GM12875 (cell line): ENCODE results near the gene SRSF3.

ENCODE experiments used
- H3K4me3 ChIP-seq: one replicate; pipeline ENCODE4 v1.5.1; 2011; ENCODE audit warnings: low read depth, low read length, control low read depth
- CTCF ChIP-seq: IDR thresholded peaks from 2 replicates; pipeline ENCODE4 v1.5.1; 2011; ENCODE audit warnings: low read depth, mild to moderate bottlenecking, control low read depth, inconsistent platforms, low read length, moderate library complexity, borderline replicate concordance; ENCODE audit not compliant: insufficient read depth

The SRSF3 gene

DNA sequence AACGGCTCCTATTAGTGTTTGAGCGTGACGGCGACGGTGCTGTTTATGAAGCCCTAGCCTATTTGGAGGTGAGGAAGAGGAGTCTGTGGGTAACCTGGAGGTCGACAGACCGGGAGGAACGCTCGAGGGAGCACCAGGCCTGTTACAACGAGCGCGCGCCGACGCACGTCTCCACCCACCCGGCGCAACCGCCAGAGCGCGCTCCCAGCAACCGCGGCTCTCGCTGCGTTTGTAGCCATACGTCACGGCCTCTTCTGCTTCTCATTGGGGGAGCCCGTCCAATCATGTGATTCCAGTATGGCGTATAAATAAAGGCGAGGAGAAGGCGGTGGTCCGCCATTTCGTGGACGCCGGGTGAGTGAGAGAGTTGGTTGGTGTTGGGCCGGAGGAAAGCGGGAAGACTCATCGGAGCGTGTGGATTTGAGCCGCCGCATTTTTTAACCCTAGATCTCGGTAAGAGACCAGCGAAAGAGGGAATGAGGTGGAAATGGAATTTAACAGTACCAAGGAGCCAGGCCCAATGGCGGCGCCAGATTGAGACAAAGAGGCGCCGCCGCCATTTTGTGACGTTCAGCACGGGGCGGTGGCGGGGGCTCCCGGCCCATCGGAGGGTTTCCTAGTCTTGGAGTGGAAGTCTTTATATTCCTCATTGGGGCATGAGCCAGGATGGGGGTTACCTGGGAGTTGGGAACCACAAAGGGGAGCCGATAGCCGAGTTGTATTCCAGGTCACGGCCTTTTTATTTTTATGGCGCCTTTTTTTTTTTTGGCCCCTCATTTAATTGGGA is at the start of gene SRSF3:
SRSF3 (plus strand) TSS at position 334 of the 787 bp plus-strand sequence. CDS start 2,401 bp downstream, outside the sequence.
- TF ChIP-seq CTCF: peak; percentile 34; the same call in 1 of the 2 replicates
- H3K4me3 ChIP-seq: peak within 1 kb of the TSS; percentile 75

DNA sequence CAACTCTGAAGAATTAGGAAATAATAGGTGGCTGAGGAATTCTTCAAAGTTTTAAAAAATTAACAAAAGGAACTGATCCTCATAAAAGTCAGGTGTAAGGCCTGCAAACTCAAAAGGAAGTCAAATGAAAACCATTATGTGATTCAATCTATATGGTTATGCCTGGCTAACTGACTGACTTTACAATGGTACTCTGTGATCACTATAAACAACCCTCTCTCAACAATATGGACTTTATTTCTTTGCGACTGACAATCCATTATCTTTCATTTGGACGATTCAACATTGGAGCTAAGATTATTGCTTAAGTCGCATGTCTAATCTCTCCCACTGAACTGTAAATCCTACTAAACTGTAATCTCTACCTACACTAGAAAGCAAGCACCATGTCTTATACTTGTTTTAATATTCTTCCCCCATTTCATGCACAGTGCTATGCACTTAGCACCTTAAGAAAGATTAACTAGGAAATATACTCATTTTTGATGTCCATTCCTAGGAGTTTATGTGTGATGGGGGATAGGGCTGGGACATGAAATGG is 48.3 kb upstream of the SRSF3 start:
- TF ChIP-seq CTCF: no peak
- H3K4me3 ChIP-seq: peak overlapping the region; percentile 68

- peak overlapping the region; percentile 68 for H3K4me3 ChIP-seq
- TF ChIP-seq CTCF: no peak
Observed at GRCh38 chr6:36546308-36546919, 47.7 kb upstream of the SRSF3 start.

- peak within 1 kb of the TSS; percentile 68 for H3K4me3 ChIP-seq
- TF ChIP-seq CTCF: no peak
Observed at GRCh38 chr6:36546920-36547645, 47.1 kb upstream of the SRSF3 start, which contains the start of gene STK38. Gene STK38 (minus strand): TSS chr6:36547479. CDS start chr6:36540202, 7,277 bp downstream.

- H3K4me3 ChIP-seq: no peak overlapping the region
- TF ChIP-seq CTCF: no peak
Observed at GRCh38 chr6:36547646-36548400, 46.3 kb upstream of the SRSF3 start.

- no peak for TF ChIP-seq CTCF
Observed at GRCh38 chr6:36548401-36548743, 45.8 kb upstream of the SRSF3 start.

More at GRCh38 chr6:36548401-36548743, 45.8 kb upstream of the SRSF3 start:
- H3K4me3 ChIP-seq: no peak overlapping the region
